ENCODE data around the gene PRDX4. TPM values are rescaled to one million over a fixed set of nuclear protein-coding genes. Genes with fewer than 3 reads are reported as not detected.

PRDX4 gene
- total RNA-seq, 1 donor from 2014 or later, result 35.5 TPM

- no peaks in the 10 kb centered on the region for H3K9me3 Mint-ChIP-seq (ENCODE audit: unreplicated experiment)
- DNase-seq, result no peak
- H3K27me3 Mint-ChIP-seq (ENCODE audit: unreplicated experiment), result no peaks in the 10 kb centered on the region
- no peak overlapping the region for H3K4me3 Mint-ChIP-seq (ENCODE audit: unreplicated experiment)
- no peak for TF ChIP-seq CTCF (IDR thresholded peaks at IDR 0.05; ENCODE audit: partially characterized antibody, unreplicated experiment)
- no peaks in the 10 kb centered on the region for H3K4me1 Mint-ChIP-seq (ENCODE audit: low read depth, unreplicated experiment)
- no peaks in the 10 kb centered on the region for H3K36me3 Mint-ChIP-seq (ENCODE audit: unreplicated experiment)
- no peak overlapping the region for H3K27ac Mint-ChIP-seq (ENCODE audit: unreplicated experiment)
These were observed 58.9 kb downstream of the PRDX4 start for GRCh38 chrX:23726191-23726590.

GRCh38 chrX:23727206-23727605 is 59.9 kb downstream of the PRDX4 start:
- Mint-ChIP-seq H3K9me3 (ENCODE audit: unreplicated experiment) (no peaks in the 10 kb centered on the region), H3K4me3 (ENCODE audit: unreplicated experiment) (no peak overlapping the region), H3K36me3 (ENCODE audit: unreplicated experiment) (no peaks in the 10 kb centered on the region), H3K4me1 (ENCODE audit: low read depth, unreplicated experiment) (no peaks in the 10 kb centered on the region), H3K27ac (ENCODE audit: unreplicated experiment) (no peak overlapping the region), H3K27me3 (ENCODE audit: unreplicated experiment) (no peaks in the 10 kb centered on the region)
- no peak for TF ChIP-seq CTCF (IDR thresholded peaks at IDR 0.05; ENCODE audit: partially characterized antibody, unreplicated experiment)
- no peak for DNase-seq

- Mint-ChIP-seq H3K9me3 (ENCODE audit: unreplicated experiment) (no peaks in the 10 kb centered on the region), H3K4me1 (ENCODE audit: low read depth, unreplicated experiment) (no peaks in the 10 kb centered on the region), H3K36me3 (ENCODE audit: unreplicated experiment) (no peaks in the 10 kb centered on the region), H3K27ac (ENCODE audit: unreplicated experiment) (no peak overlapping the region), H3K27me3 (ENCODE audit: unreplicated experiment) (no peaks in the 10 kb centered on the region), H3K4me3 (ENCODE audit: unreplicated experiment) (no peak overlapping the region)
- DNase-seq, result no peak
- TF ChIP-seq CTCF (IDR thresholded peaks at IDR 0.05; ENCODE audit: partially characterized antibody, unreplicated experiment), result no peak
These were observed 61.9 kb downstream of the PRDX4 start for GRCh38 chrX:23729214-23729613.

GRCh38 chrX:23731951-23732350 is 64.7 kb downstream of the PRDX4 start:
- H3K27ac Mint-ChIP-seq (ENCODE audit: unreplicated experiment), result no peak overlapping the region
- H3K4me1 Mint-ChIP-seq (ENCODE audit: low read depth, unreplicated experiment), result no peaks in the 10 kb centered on the region
- no peak overlapping the region for H3K4me3 Mint-ChIP-seq (ENCODE audit: unreplicated experiment)
- DNase-seq, result no peak
- no peak for TF ChIP-seq CTCF (IDR thresholded peaks at IDR 0.05; ENCODE audit: partially characterized antibody, unreplicated experiment)
- H3K36me3 Mint-ChIP-seq (ENCODE audit: unreplicated experiment), result no peaks in the 10 kb centered on the region
- no peaks in the 10 kb centered on the region for H3K9me3 Mint-ChIP-seq (ENCODE audit: unreplicated experiment)
- H3K27me3 Mint-ChIP-seq (ENCODE audit: unreplicated experiment), result no peaks in the 10 kb centered on the region

GRCh38 chrX:23732704-23733103 is 65.4 kb downstream of the PRDX4 start:
- Mint-ChIP-seq H3K9me3 (ENCODE audit: unreplicated experiment) (no peaks in the 10 kb centered on the region), H3K4me3 (ENCODE audit: unreplicated experiment) (no peak overlapping the region), H3K36me3 (ENCODE audit: unreplicated experiment) (no peaks in the 10 kb centered on the region), H3K27ac (ENCODE audit: unreplicated experiment) (no peak overlapping the region), H3K4me1 (ENCODE audit: low read depth, unreplicated experiment) (no peaks in the 10 kb centered on the region), H3K27me3 (ENCODE audit: unreplicated experiment) (no peaks in the 10 kb centered on the region)
- TF ChIP-seq CTCF (IDR thresholded peaks at IDR 0.05; ENCODE audit: partially characterized antibody, unreplicated experiment), result no peak
- DNase-seq, result no peak

Other genes with a start within 250 kb of the PRDX4 start
- 20.5 TPM for gene ACOT9, start 75.8 kb downstream of the PRDX4 start, total RNA-seq (ENCODE audit: unreplicated experiment)
- 31.4 TPM for gene SAT1, start 115.7 kb downstream of the PRDX4 start, total RNA-seq (ENCODE audit: unreplicated experiment)
- gene APOO, start 240.4 kb downstream of the PRDX4 start, total RNA-seq (ENCODE audit: unreplicated experiment), result 36.2 TPM
- not detected for gene CXorf58, start 240.5 kb downstream of the PRDX4 start, total RNA-seq (ENCODE audit: unreplicated experiment)

Data from glutamatergic neuron (in vitro differentiated cells).